22Rv1 (cell line): Measurements from ENCODE around the gene SORCS2.

ENCODE experiments used
- H3K27ac ChIP-seq: fragments of 450-650 bp; 2 replicates; pipeline ENCODE4 v1.5.1; 2017
- CTCF ChIP-seq: fragments of 450-650 bp; IDR thresholded peaks from 2 replicates; pipeline ENCODE4 v1.5.1; 2017; ENCODE audit warnings: mild to moderate bottlenecking
- ZFX ChIP-seq: fragments of 450-650 bp; IDR thresholded peaks from 2 replicates; pipeline ENCODE4 v1.6.1; 2017; ENCODE audit warnings: antibody characterized with exemption, borderline replicate concordance

SORCS2 gene

GRCh38 chr4:7514281-7514680 lies 321.9 kb downstream of the SORCS2 start:
- TF ChIP-seq ZFX = no peak
- no peak for TF ChIP-seq CTCF
- H3K27ac ChIP-seq = no peak overlapping the region

- no peak overlapping the region for H3K27ac ChIP-seq
- no peak for TF ChIP-seq ZFX
- no peak for TF ChIP-seq CTCF
Observed at GRCh38 chr4:7514789-7515188, 322.5 kb downstream of the SORCS2 start.

- TF ChIP-seq ZFX (no peak), CTCF (no peak)
- no peak overlapping the region for H3K27ac ChIP-seq
Observed at GRCh38 chr4:7515390-7515902, 323.1 kb downstream of the SORCS2 start.

GRCh38 chr4:7516096-7516772 lies 323.9 kb downstream of the SORCS2 start:
- TF ChIP-seq ZFX (no peak), CTCF (no peak)
- H3K27ac ChIP-seq = no peak overlapping the region

- no peak for TF ChIP-seq ZFX
- no peak for TF ChIP-seq CTCF
- H3K27ac ChIP-seq = no peak overlapping the region
Observed at GRCh38 chr4:7516773-7517144, 324.4 kb downstream of the SORCS2 start.

- no peak overlapping the region for H3K27ac ChIP-seq
- TF ChIP-seq CTCF = no peak
- no peak for TF ChIP-seq ZFX
Observed at GRCh38 chr4:7518871-7519637, 326.7 kb downstream of the SORCS2 start.

- H3K27ac ChIP-seq = no peak overlapping the region
- no peak for TF ChIP-seq ZFX
- TF ChIP-seq CTCF = no peak
Observed at GRCh38 chr4:7519638-7520376, 327.5 kb downstream of the SORCS2 start.
